IMR-90 (cell line): ENCODE measurements around the gene ZBTB46. TPM values are rescaled to one million over a fixed set of nuclear protein-coding genes. Genes with fewer than 3 reads are reported as not detected.

ENCODE experiments used
- ATAC-seq: fragments of 200-7000 bp; cut with Tn5 transposase; 2 replicates; pipeline ENCODE4 v1.9.1; 2020; ENCODE audit warnings: low read depth, mild to moderate bottlenecking, moderate library complexity
- BruUV-seq: library from RNA; stranded (reverse); fragments of 400-500 nt; replicated peaks from 2 replicates; lab custom pipeline; 2021; lab: Mats Ljungman, UMichigan
- CTCF ChIA-PET: fragments of 300-600 bp; formaldehyde crosslinking; extraction: SDS; loops from one replicate; lab custom pipeline; 2021; ENCODE audit warnings: antibody characterized with exemption; lab: Yijun Ruan, JAX
- POLR2A ChIA-PET: fragments of 300-600 bp; sonication (Branson Sonifier 250); formaldehyde crosslinking; loops from one replicate; lab custom pipeline; 2022; ENCODE audit warnings: antibody characterized with exemption; ENCODE audit not compliant: unreplicated experiment; lab: Charles Lee
- DNase-seq: peaks from one replicate; pipeline ENCODE4 v3.0.0; 2013
- H2AFZ ChIP-seq: replicated peaks from 2 replicates; pipeline ENCODE3; 2013; ENCODE audit warnings: low read length, mild to moderate bottlenecking; ENCODE audit not compliant: poor library complexity
- H2AK5ac ChIP-seq: 2 replicates; pipeline ENCODE4 v1.6.1; 2013; ENCODE audit warnings: low read depth, low read length, inconsistent platforms
- H2AK9ac ChIP-seq: replicated peaks from 2 replicates; pipeline ENCODE3; 2013; ENCODE audit warnings: mild to moderate bottlenecking, low read depth, low read length, moderate library complexity; ENCODE audit not compliant: poor library complexity
- H2BK120ac ChIP-seq: 2 replicates; pipeline ENCODE4 v1.6.1; 2013; ENCODE audit warnings: low read depth, low read length, inconsistent platforms
- H2BK15ac ChIP-seq: 3 replicates; pipeline ENCODE4 v1.6.1; 2013; ENCODE audit warnings: low read depth, low read length, inconsistent platforms
- H2BK20ac ChIP-seq: 2 replicates; pipeline ENCODE4 v1.6.1; 2013; ENCODE audit warnings: low read depth, mild to moderate bottlenecking, inconsistent platforms, low read length, moderate library complexity
- H2BK5ac ChIP-seq: 2 replicates; pipeline ENCODE4 v1.6.1; 2013; ENCODE audit warnings: mild to moderate bottlenecking, low read depth, low read length, inconsistent platforms; ENCODE audit not compliant: poor library complexity, severe bottlenecking
- H3K14ac ChIP-seq: replicated peaks from 2 replicates; pipeline ENCODE4 v1.6.1; 2013; ENCODE audit warnings: low read depth, low read length, inconsistent platforms
- H3K18ac ChIP-seq: 2 replicates; pipeline ENCODE4 v1.6.1; 2013; ENCODE audit warnings: low read depth, low read length, control low read depth
- H3K23ac ChIP-seq: 2 replicates; pipeline ENCODE4 v1.6.1; 2013; ENCODE audit warnings: low read depth, low read length, inconsistent platforms
- H3K27ac ChIP-seq: 2 replicates; pipeline ENCODE4 v1.5.1; 2013; ENCODE audit warnings: mild to moderate bottlenecking, control low read depth, low read length; ENCODE audit not compliant: insufficient read depth
- H3K27me3 ChIP-seq: 2 replicates; pipeline ENCODE4 v1.6.1; 2013; ENCODE audit warnings: low read length; ENCODE audit not compliant: control insufficient read depth, insufficient read depth
- H3K36me3 ChIP-seq: 2 replicates; pipeline ENCODE4 v1.6.1; 2013; ENCODE audit warnings: low read length, mixed read lengths; ENCODE audit not compliant: control insufficient read depth, insufficient read depth
- H3K4ac ChIP-seq: 2 replicates; pipeline ENCODE4 v1.6.1; 2013; ENCODE audit warnings: low read depth, low read length, inconsistent platforms
- H3K4me1 ChIP-seq: 2 replicates; pipeline ENCODE4 v1.6.1; 2013; ENCODE audit warnings: low read length, mixed read lengths; ENCODE audit not compliant: control insufficient read depth, insufficient read depth
- H3K4me2 ChIP-seq: 2 replicates; pipeline ENCODE4 v1.6.1; 2013; ENCODE audit warnings: low read depth, mild to moderate bottlenecking, control low read depth, low read length, moderate library complexity
- H3K4me3 ChIP-seq: 2 replicates; pipeline ENCODE4 v1.5.1; 2013; ENCODE audit warnings: low read depth, mild to moderate bottlenecking, control low read depth, low read length, moderate library complexity; ENCODE audit not compliant: insufficient read depth
- H3K56ac ChIP-seq: 2 replicates; pipeline ENCODE4 v1.6.1; 2013; ENCODE audit warnings: low read length, inconsistent platforms; ENCODE audit not compliant: insufficient read depth; ENCODE audit errors: extremely low read depth
- H3K79me1 ChIP-seq, 2 experiments: 2 replicates each; pipeline ENCODE4 v1.6.1; 2013; ENCODE audit warnings: low read length in 2 of 2, inconsistent platforms in 1 of 2, low read depth in 1 of 2
- H3K9ac ChIP-seq: 2 replicates; pipeline ENCODE4 v1.6.1; 2013; ENCODE audit warnings: low read depth, low read length, control low read depth
- H3K9me1 ChIP-seq: 2 replicates; pipeline ENCODE4 v1.6.1; 2013; ENCODE audit warnings: low read length, inconsistent platforms; ENCODE audit not compliant: insufficient read depth
- H3K9me3 ChIP-seq: 2 replicates; pipeline ENCODE4 v1.6.1; 2013; ENCODE audit warnings: low read length; ENCODE audit not compliant: control insufficient read depth, insufficient read depth
- H4K20me1 ChIP-seq: 2 replicates; pipeline ENCODE4 v1.6.1; 2013; ENCODE audit warnings: low read length, inconsistent platforms; ENCODE audit not compliant: insufficient read depth
- H4K5ac ChIP-seq: 2 replicates; pipeline ENCODE4 v1.6.1; 2013; ENCODE audit warnings: mild to moderate bottlenecking, low read depth, low read length, control low read depth
- H4K8ac ChIP-seq, 2 experiments: 2 replicates each; pipeline ENCODE4 v1.6.1; 2013; ENCODE audit warnings: low read depth in 2 of 2, low read length in 2 of 2, control low read depth in 1 of 2, inconsistent platforms in 1 of 2
- H4K91ac ChIP-seq: 2 replicates; pipeline ENCODE4 v1.6.1; 2013; ENCODE audit warnings: low read depth, low read length, inconsistent platforms; ENCODE audit not compliant: insufficient read depth
- BHLHE40 ChIP-seq: fragments of 150-350 bp; IDR thresholded peaks from 2 replicates; pipeline ENCODE4 v1.6.1; 2016; ENCODE audit warnings: mild to moderate bottlenecking, low read depth, low read length
- CHD1 ChIP-seq: IDR thresholded peaks from 2 replicates; pipeline ENCODE4 v1.6.1; 2012; ENCODE audit warnings: low read depth, low read length, improper control_type of control experiment
- FOS ChIP-seq: fragments of 150-350 bp; IDR thresholded peaks from 2 replicates; pipeline ENCODE4 v1.6.1; 2016; ENCODE audit warnings: low read depth, low read length
- MAFK ChIP-seq: IDR thresholded peaks from 2 replicates; pipeline ENCODE4 v1.6.1; 2012; ENCODE audit warnings: low read depth, low read length, improper control_type of control experiment
- MAZ ChIP-seq: IDR thresholded peaks from 2 replicates; pipeline ENCODE4 v1.6.1; 2012; ENCODE audit warnings: low read depth, mild to moderate bottlenecking, low read length, improper control_type of control experiment, moderate library complexity, borderline replicate concordance
- MXI1 ChIP-seq: IDR thresholded peaks from 2 replicates; pipeline ENCODE4 v1.6.1; 2012; ENCODE audit warnings: low read depth, mild to moderate bottlenecking, low read length, moderate library complexity, borderline replicate concordance
- NFE2L2 ChIP-seq: fragments of 150-350 bp; IDR thresholded peaks from 2 replicates; pipeline ENCODE4 v1.6.1; 2016; ENCODE audit warnings: low read depth, mild to moderate bottlenecking, low read length
- POLR2A ChIP-seq: IDR thresholded peaks from 2 replicates; pipeline ENCODE4 v1.6.1; 2012; ENCODE audit warnings: mild to moderate bottlenecking, low read depth, low read length
- RAD21 ChIP-seq: IDR thresholded peaks from 2 replicates; pipeline ENCODE4 v1.6.1; 2012; ENCODE audit warnings: low read length, improper control_type of control experiment
- RCOR1 ChIP-seq: IDR thresholded peaks from 2 replicates; pipeline ENCODE4 v1.6.1; 2012; ENCODE audit warnings: mild to moderate bottlenecking, low read length, improper control_type of control experiment; ENCODE audit not compliant: insufficient replicate concordance
- RFX5 ChIP-seq: IDR thresholded peaks from 2 replicates; pipeline ENCODE4 v1.8.0; 2012; ENCODE audit warnings: low read depth, mild to moderate bottlenecking, low read length, moderate library complexity
- WGBS, 2 experiments: methylation state at CpG; one replicate each; pipeline versions ENCODE4 v1.1.5 to v1.1.7; 2013; ENCODE audit warnings: missing lambda C conversion rate in 2 of 2; ENCODE audit not compliant: insufficient read length in 1 of 2; ENCODE audit errors: extremely low coverage in 2 of 2; 5-methylcytosine and 5-hydroxymethylcytosine counted together
- dilution Hi-C: fragments of 300-500 bp; cut with HindIII; formaldehyde crosslinking; loops from one replicate; pipeline ENCODE4 v1.14.3; 2018; ENCODE audit warnings: low sequenced_read_pairs; ENCODE audit not compliant: unreplicated experiment
- in situ Hi-C: fragments of 300-500 bp; cut with MboI; formaldehyde crosslinking; loops from 3 replicates; pipeline ENCODE4 v1.14.3; 2019; ENCODE audit warnings: low sequenced_read_pairs, inconsistent platforms, mixed read lengths
- intact Hi-C: fragments of 100-400 bp; cut with micrococcal nuclease; formaldehyde crosslinking; loops from 2 replicates; pipeline ENCODE4 v1.10.0; 2022
- polyA plus RNA-seq, 3 experiments: library from polyadenylated mRNA; depleted of rRNA; stranded (reverse); fragments of >200 nt; gene quantifications; 2 replicates each; pipeline ENCODE4 v1.2.3, GENCODE V29; 2012; ENCODE audit warnings: low replicate concordance in 1 of 3
- total RNA-seq: library from RNA; depleted of rRNA; stranded (reverse); fragments of >200 nt; gene quantifications from 2 replicates; pipeline ENCODE4 v1.2.3, GENCODE V29; 2012
- TF ChIP-seq, protein P1 (sequence below): fragments of 150-350 bp; IDR thresholded peaks from 2 replicates; pipeline ENCODE4 v1.6.1; 2017; ENCODE audit warnings: mild to moderate bottlenecking, antibody characterized with exemption, low read length, low read depth
- TF ChIP-seq, protein P2 (sequence below): fragments of 150-350 bp; IDR thresholded peaks from 2 replicates; pipeline ENCODE4 v1.6.1; 2016; ENCODE audit warnings: low read depth, mild to moderate bottlenecking, low read length, moderate library complexity, borderline replicate concordance
- TF ChIP-seq, protein P3 (sequence below): conservative IDR thresholded peaks from 2 replicates; pipeline ENCODE4 v1.5.1; 2012; ENCODE audit warnings: mild to moderate bottlenecking, low read depth, low read length, improper control_type of control experiment

Gene ZBTB46
- total and polyA plus RNA-seq, 2 of the 4 experiments (the other 2 are of a cell fraction), result 4.2 to 14.9 TPM

DNA sequence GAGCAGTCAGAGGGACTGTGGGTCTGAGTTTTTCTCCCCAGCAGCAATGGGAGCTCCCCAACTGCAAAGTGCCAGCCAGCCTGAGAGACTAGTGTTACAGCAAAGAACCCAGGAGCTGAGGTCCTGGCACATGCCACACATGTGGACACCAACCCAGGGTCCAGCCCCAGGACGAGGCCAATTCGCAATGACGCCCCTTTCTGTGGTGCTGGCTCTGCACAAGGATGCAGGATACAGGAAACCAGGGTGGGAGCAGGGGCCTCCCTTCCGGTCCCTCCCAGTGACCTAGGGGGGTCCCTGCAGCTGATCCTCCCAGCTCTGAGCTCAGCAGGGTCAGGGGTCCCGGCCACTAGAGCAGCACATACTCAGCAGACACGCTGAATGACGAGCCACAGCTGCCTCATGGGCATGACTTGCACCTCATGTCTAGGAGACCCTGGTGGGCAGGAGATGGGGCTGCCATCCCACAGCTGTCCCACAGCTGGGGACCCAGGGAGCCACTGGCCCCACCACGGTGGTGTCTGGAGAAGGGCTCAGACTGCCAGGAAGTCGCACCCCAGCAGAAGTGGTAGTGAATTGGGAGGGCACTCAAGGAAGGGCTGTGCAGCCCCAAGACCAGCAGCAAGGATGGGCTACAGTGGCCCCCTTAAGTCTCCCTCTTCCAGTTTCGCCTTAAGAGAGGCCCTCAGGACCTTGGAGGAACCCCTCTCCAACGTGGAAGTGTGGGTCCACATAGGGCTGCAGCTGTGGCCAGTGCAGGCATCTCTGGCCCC lies 126.9 kb downstream of the ZBTB46 start:
- no peak overlapping the region for H2AFZ ChIP-seq
- no peak overlapping the region for H4K91ac ChIP-seq
- H3K36me3 ChIP-seq, result peaks cover 29% of the 10 kb centered on the region
- H3K79me1 ChIP-seq, result peaks cover 20 to 82% of the 10 kb centered on the region in 2 experiments
- no peak overlapping the region for H3K23ac ChIP-seq
- no peak overlapping the region for H4K5ac ChIP-seq
- H4K20me1 ChIP-seq, result no peaks in the 10 kb centered on the region
- no peak overlapping the region for H3K27ac ChIP-seq
- 86% methylated on average over 8 of the region's 11 CpGs; no CpG with 5 or more reads in 1 of the 2 experiments for WGBS, 2 experiments
- ATAC-seq, result no peak
- no peak overlapping the region for H2BK120ac ChIP-seq
- no peak for TF ChIP-seq RAD21
- TF ChIP-seq MXI1, result no peak
- TF ChIP-seq, protein P1, sequence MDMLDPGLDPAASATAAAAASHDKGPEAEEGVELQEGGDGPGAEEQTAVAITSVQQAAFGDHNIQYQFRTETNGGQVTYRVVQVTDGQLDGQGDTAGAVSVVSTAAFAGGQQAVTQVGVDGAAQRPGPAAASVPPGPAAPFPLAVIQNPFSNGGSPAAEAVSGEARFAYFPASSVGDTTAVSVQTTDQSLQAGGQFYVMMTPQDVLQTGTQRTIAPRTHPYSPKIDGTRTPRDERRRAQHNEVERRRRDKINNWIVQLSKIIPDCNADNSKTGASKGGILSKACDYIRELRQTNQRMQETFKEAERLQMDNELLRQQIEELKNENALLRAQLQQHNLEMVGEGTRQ, result no peak
- TF ChIP-seq NFE2L2, result no peak
- TF ChIP-seq BHLHE40, result no peak
- TF ChIP-seq, protein P2, sequence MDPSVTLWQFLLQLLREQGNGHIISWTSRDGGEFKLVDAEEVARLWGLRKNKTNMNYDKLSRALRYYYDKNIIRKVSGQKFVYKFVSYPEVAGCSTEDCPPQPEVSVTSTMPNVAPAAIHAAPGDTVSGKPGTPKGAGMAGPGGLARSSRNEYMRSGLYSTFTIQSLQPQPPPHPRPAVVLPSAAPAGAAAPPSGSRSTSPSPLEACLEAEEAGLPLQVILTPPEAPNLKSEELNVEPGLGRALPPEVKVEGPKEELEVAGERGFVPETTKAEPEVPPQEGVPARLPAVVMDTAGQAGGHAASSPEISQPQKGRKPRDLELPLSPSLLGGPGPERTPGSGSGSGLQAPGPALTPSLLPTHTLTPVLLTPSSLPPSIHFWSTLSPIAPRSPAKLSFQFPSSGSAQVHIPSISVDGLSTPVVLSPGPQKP, result no peak
- no peak for TF ChIP-seq RCOR1
- no peak for TF ChIP-seq MAFK
- TF ChIP-seq FOS, result no peak
- TF ChIP-seq, protein P3, sequence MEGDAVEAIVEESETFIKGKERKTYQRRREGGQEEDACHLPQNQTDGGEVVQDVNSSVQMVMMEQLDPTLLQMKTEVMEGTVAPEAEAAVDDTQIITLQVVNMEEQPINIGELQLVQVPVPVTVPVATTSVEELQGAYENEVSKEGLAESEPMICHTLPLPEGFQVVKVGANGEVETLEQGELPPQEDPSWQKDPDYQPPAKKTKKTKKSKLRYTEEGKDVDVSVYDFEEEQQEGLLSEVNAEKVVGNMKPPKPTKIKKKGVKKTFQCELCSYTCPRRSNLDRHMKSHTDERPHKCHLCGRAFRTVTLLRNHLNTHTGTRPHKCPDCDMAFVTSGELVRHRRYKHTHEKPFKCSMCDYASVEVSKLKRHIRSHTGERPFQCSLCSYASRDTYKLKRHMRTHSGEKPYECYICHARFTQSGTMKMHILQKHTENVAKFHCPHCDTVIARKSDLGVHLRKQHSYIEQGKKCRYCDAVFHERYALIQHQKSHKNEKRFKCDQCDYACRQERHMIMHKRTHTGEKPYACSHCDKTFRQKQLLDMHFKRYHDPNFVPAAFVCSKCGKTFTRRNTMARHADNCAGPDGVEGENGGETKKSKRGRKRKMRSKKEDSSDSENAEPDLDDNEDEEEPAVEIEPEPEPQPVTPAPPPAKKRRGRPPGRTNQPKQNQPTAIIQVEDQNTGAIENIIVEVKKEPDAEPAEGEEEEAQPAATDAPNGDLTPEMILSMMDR, result no peak
- no peak for TF ChIP-seq CHD1
- TF ChIP-seq POLR2A, result no peak
- TF ChIP-seq RFX5, result no peak
- TF ChIP-seq MAZ, result no peak
- no peaks in the 10 kb centered on the region for H3K9me1 ChIP-seq
- H3K14ac ChIP-seq, result no peak overlapping the region
- ChIA-PET POLR2A (no interaction called here), CTCF (no interaction called here)
- dilution Hi-C loops (no loop called here), in situ Hi-C loops (loop anchor here (10.0 kb wide), 1 partner anchor 161 kb away; the partner anchor contains the start of genes ABHD16B and TPD52L2), intact Hi-C loops (no loop called here)
- H3K56ac ChIP-seq, result no peak overlapping the region
- H3K9me3 ChIP-seq, result no peaks in the 10 kb centered on the region
- no peak overlapping the region for H2BK15ac ChIP-seq
- H2BK20ac ChIP-seq, result no peak overlapping the region
- no peak for DNase-seq
- H3K4me2 ChIP-seq, result no peak overlapping the region
- H3K4ac ChIP-seq, result no peak overlapping the region
- no peak overlapping the region for H3K9ac ChIP-seq
- H2AK9ac ChIP-seq, result no peak overlapping the region
- H3K27me3 ChIP-seq, result no peaks in the 10 kb centered on the region
- no peak overlapping the region for H2BK5ac ChIP-seq
- peaks cover 18% of the 10 kb centered on the region for H3K4me1 ChIP-seq
- H3K18ac ChIP-seq, result no peak overlapping the region
- no TSS peak for BruUV-seq
- no peak overlapping the region for H2AK5ac ChIP-seq
- H3K4me3 ChIP-seq, result no peak overlapping the region
- H4K8ac ChIP-seq, result no peak overlapping the region
